Activated CD8-positive, alpha-beta T cell treated with anti-CD3 and anti-CD28 coated beads, Interleukin-2, amount 10 ng/mL, durations not matched to agents 7 days and 5 days (primary cell): ENCODE measurements around the gene ATRX. TPM values are rescaled to one million over a fixed set of nuclear protein-coding genes. Genes with fewer than 3 reads are reported as not detected.
A peak's percentile ranks its signal among the peaks of the same experiment; 100 is the strongest.
"Not testable (repeated sequence)": the region's sequence is repeated elsewhere in the genome, so short reads cannot be mapped to it uniquely, and the experiment has no call there.

Experiments
- ATAC-seq: fragments of 150-1000 bp; cut with Tn5 transposase; one replicate; pipeline ENCODE4 v1.10.0; 2021; ENCODE audit warnings: moderate library complexity
- CTCF ChIA-PET: fragments of 350-600 bp; sonication (Branson Sonifier 250); formaldehyde crosslinking; loops from one replicate; lab custom pipeline; 2021; ENCODE audit warnings: antibody characterized with exemption; lab: Charles Lee
- POLR2A ChIA-PET: fragments of 350-600 bp; sonication (Branson Sonifier 250); formaldehyde crosslinking; loops from one replicate; lab custom pipeline; 2021; ENCODE audit warnings: antibody characterized with exemption; lab: Charles Lee
- DNase-seq: peaks from one replicate; pipeline ENCODE4 v3.0.0-alpha.2; 2020
- H3K27ac Mint-ChIP-seq: one replicate; pipeline ENCODE4 v1.8.0; 2021; ENCODE audit warnings: mild to moderate bottlenecking, mixed read lengths
- H3K27me3 Mint-ChIP-seq: one replicate; pipeline ENCODE4 v1.8.0; 2021; ENCODE audit warnings: low read depth, mixed read lengths
- H3K36me3 Mint-ChIP-seq: one replicate; pipeline ENCODE4 v1.8.0; 2021; ENCODE audit warnings: low read depth, mixed read lengths
- H3K4me1 Mint-ChIP-seq: one replicate; pipeline ENCODE4 v1.8.0; 2021; ENCODE audit warnings: low read depth, mixed read lengths
- H3K4me3 Mint-ChIP-seq: one replicate; pipeline ENCODE4 v1.8.0; 2021; ENCODE audit warnings: mild to moderate bottlenecking, mixed read lengths
- H3K9me3 Mint-ChIP-seq: one replicate; pipeline ENCODE4 v1.8.0; 2022; ENCODE audit warnings: mixed read lengths; ENCODE audit not compliant: insufficient read depth
- total RNA-seq, 2 experiments: library from RNA; stranded (reverse); gene quantifications; one replicate each; pipeline ENCODE4 v1.2.3, GENCODE V29; 2021

The ATRX gene
- total RNA-seq, 2 experiments from 2014 or later, result 59.9 to 65.8 TPM

DNA sequence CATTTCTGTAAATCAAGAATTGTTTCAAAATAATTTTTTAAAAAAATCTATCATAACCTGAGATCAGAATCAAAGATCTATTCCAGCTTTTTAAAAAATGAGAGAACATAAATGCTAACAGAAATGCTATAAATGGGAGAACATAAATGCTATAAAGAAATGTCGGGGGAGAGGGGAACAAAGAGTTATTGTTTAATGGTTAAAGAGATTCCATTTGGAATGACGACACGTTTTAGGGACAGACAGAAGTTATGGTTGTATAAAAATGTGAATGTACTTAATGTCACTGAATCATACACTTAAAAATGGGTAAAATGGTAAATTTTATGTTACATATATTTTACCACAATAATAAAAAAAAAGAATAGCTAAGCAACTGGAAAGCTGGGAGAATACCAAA, 127.1 kb downstream of the ATRX start:
- DNase-seq, result no peak
- H3K9me3 Mint-ChIP-seq, result no peaks in the 10 kb centered on the region
- no peak overlapping the region for H3K27ac Mint-ChIP-seq
- ChIA-PET CTCF (no interaction called here), POLR2A (no interaction called here)
- no peaks in the 10 kb centered on the region for H3K27me3 Mint-ChIP-seq
- H3K4me1 Mint-ChIP-seq, result no peaks in the 10 kb centered on the region
- H3K4me3 Mint-ChIP-seq, result no peak overlapping the region
- H3K36me3 Mint-ChIP-seq, result peaks cover 22% of the 10 kb centered on the region
- ATAC-seq, result no peak

DNA sequence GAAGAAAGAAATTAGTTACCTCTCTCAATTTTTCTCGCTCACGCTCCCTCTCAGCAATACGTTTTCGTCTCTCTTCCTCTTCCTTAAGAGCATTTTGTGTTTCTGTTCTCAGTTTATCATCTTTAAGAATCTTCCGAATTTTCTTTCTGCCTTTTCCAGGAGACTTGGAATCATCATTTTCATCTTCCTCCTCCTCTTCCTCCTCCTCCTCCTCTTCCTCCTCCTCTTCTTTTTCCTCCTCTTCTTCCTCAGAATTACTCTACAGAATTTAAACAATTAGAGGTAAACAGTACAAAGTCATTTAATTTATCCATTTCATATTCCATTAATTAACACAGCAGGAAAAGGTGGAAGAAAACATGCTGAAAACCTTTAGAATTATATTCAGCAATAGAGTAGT, 133.9 kb downstream of the ATRX start:
- no peak for ATAC-seq
- H3K4me1 Mint-ChIP-seq, result no peaks in the 10 kb centered on the region

DNA sequence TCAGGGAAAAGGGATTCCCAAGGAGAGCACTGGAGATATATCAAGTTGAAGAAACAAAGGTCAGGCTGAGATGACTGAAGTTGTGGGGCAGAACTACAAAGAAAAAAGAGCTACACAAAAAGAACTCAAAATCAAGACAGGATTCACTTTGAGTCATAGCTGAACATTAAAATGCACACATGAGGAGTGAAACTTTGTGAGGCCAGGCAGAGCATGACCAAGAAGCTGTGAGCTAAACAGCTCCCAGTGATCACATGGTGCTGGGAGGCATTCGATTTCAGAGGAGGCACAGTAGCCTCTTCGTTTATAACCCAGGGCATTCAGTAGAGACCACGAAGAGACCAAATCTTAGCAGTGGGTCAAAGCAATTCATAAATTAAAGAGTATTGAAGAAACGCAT, 145.3 kb downstream of the ATRX start:
- CTCF ChIA-PET, result interaction anchor here (1.4 kb wide), 1 partner anchor 258 kb away, joined by 3 read pairs; the partner anchor contains the start of gene COX7B
- POLR2A ChIA-PET, result no interaction called here
- Mint-ChIP-seq H3K36me3 (peaks cover 60% of the 10 kb centered on the region), H3K27ac (no peak overlapping the region), H3K4me1 (no peaks in the 10 kb centered on the region), H3K9me3 (no peaks in the 10 kb centered on the region), H3K4me3 (no peak overlapping the region), H3K27me3 (no peaks in the 10 kb centered on the region)
- ATAC-seq, result no peak
- DNase-seq, result no peak

More for the DNA sequence above, 133.9 kb downstream of the ATRX start:
- H3K36me3 Mint-ChIP-seq, result peaks cover 35% of the 10 kb centered on the region
- POLR2A ChIA-PET, result no interaction called here
- H3K9me3 Mint-ChIP-seq, result no peaks in the 10 kb centered on the region
- no peaks in the 10 kb centered on the region for H3K27me3 Mint-ChIP-seq
- CTCF ChIA-PET, result no interaction called here
- no peak for DNase-seq
- H3K27ac Mint-ChIP-seq, result no peak overlapping the region
- no peak overlapping the region for H3K4me3 Mint-ChIP-seq

DNA sequence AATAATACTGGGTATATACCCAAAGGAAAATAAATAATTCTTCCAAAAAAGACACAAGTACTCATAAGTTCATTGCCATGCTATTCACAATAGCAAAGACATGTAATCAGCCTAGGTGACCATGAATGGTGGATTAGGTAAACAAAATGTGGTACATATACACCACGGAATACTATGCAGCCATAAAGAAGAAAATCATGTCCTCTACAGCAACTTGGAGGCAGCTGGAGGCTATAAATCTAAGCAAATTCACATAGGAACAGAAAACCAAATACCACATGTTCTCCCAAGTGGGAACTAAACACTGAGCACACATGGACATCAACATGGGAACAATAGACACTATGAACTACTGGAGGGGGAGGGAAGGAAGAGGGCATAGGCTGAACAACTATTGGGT, 146.2 kb downstream of the ATRX start:
- Mint-ChIP-seq H3K27me3 (no peaks in the 10 kb centered on the region), H3K4me1 (no peaks in the 10 kb centered on the region), H3K27ac (no peak overlapping the region), H3K36me3 (peaks cover 53% of the 10 kb centered on the region), H3K4me3 (no peak overlapping the region), H3K9me3 (no peaks in the 10 kb centered on the region)
- DNase-seq, result no peak
- ChIA-PET POLR2A (no interaction called here), CTCF (interaction anchor here (1.4 kb wide), 1 partner anchor 259 kb away, joined by 3 read pairs; the partner anchor contains the start of gene COX7B)
- no peak for ATAC-seq

DNA sequence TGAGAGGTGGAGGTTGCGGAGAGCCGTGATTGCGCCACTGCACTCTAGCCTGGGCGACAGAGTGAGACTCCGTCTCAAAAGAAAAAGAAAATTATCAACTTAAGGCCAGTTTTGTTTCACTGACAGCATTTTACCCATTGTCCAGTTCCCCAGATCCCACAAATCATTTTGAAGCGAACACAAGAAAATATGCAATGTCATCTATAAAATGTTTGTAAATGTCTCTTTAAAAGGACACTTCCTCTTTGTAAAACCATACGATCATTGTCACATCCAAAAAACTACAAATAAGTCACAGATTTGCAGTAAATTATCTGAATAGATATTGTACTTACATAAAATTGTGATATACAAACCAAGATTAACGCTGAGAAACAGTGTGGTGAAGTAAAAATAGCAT, 147.6 kb downstream of the ATRX start:
- Mint-ChIP-seq H3K36me3 (peaks cover 49% of the 10 kb centered on the region), H3K9me3 (no peaks in the 10 kb centered on the region), H3K4me3 (no peak overlapping the region), H3K4me1 (no peaks in the 10 kb centered on the region), H3K27me3 (no peaks in the 10 kb centered on the region), H3K27ac (no peak overlapping the region)
- POLR2A ChIA-PET, result no interaction called here
- ATAC-seq (no peak), DNase-seq (no peak)
- CTCF ChIA-PET, result no interaction called here

DNA sequence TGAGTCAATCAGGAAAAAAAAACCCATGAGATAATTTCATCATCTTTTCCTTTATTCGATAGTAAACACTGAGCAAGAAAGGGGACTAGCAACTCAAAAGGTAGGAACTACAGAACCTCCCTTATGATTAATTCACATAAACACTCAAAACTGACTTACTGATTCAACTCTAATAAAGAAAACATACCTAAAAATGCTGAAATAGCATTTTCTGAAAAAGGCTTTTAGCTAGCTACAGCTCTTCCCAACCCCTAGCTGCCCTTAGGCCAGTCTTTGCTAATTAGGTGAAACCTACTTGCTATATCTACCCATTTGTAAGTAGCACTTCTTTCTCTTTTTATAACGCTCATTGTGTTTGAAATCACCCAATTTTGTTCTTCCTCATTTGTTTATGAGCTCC, 150.6 kb downstream of the ATRX start:
- ChIA-PET POLR2A (no interaction called here), CTCF (no interaction called here)
- DNase-seq (no peak), ATAC-seq (no peak)
- Mint-ChIP-seq H3K4me1 (no peaks in the 10 kb centered on the region), H3K4me3 (no peak overlapping the region), H3K27ac (no peak overlapping the region), H3K36me3 (peaks cover 36% of the 10 kb centered on the region), H3K27me3 (no peaks in the 10 kb centered on the region), H3K9me3 (no peaks in the 10 kb centered on the region)

DNA sequence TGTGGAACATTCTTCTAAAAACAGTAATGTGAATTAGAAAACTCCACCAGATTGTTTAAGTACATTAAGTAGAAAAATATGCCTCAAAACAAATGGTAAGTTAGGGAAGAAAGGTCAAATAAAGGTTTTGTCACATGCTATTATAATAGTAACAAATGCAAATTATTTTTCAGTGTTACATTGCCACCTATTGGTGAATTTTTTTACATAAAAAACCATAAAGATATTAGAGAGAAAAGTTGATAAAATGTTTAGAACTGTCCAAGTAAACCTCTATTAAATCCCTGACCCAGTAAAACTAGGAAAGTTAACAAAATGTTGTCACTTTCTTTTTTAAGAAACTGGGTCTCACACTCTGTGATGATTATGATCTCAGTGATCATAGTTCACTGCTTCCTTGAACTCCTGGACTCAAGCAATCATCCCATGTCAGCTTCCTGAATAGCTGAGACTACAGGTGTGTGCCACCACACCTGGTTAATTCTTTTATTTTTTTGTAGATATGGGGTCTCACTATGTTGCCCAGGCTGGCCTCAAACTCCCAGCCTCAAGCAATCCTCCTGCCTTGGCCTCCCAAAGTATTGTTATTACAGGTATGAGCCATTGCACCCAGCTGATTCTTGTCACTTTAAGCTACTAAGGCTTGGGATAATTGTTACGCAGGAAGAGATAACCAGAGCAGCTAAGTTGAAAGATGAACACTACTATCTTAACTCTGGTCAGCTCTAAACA, 157.6 kb downstream of the ATRX start:
- no peaks in the 10 kb centered on the region for H3K27me3 Mint-ChIP-seq
- no peaks in the 10 kb centered on the region for H3K4me1 Mint-ChIP-seq
- ATAC-seq (no peak), DNase-seq (no peak)
- CTCF ChIA-PET, result interaction anchor here (1.2 kb wide), 1 partner anchor 10 kb away, joined by 3 read pairs; no protein-coding TSS in a partner anchor
- H3K36me3 Mint-ChIP-seq, result peaks cover 21% of the 10 kb centered on the region
- H3K27ac Mint-ChIP-seq, result no peak overlapping the region
- no peaks in the 10 kb centered on the region for H3K9me3 Mint-ChIP-seq
- H3K4me3 Mint-ChIP-seq, result no peak overlapping the region
- POLR2A ChIA-PET, result interaction anchor here (0.6 kb wide), 1 partner anchor 8 kb away, joined by 3 read pairs; no protein-coding TSS in a partner anchor

DNA sequence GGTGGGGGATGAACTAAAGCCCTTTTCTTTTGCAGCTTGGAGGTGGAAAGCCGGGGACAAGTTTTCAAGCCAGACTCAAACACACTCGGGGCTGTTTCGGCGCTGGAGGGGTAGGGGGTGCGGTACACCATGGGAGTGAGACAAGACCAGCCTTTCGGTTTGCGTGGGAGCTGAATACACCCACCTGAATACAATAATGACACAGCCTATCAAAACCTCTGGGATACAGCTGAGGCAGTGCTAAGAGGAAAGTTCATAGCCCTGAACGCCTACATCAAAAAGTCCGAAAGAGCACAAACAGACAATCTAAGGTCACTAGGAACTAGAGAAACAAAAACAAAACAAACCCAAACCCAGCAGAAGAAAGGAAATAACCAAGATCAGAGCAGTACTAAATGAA, 163.3 kb downstream of the ATRX start:
- Mint-ChIP-seq H3K27ac (peak overlapping the region; percentile 10), H3K9me3 (no peaks in the 10 kb centered on the region)

DNA sequence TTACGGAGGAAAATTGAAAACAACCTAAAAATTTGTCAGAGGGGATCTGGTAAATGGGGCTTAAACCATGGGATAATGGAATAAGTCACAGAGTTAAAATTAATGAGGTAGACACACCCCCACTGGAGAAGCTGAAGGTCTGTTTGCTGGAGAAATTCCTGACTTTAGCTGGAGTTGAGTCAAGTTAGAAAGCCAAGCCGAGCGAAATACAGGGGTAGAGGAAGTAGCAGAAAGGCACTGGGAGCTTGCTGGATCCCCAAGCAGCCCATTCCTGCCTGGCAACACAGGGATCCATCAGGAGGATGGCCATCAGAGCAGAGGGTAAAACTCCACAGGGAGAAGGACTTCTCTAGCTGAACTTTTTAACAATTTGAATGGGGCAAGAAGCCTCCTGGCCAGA, 163.8 kb downstream of the ATRX start:
- Mint-ChIP-seq H3K4me3 (no peak overlapping the region), H3K27ac (no peak overlapping the region), H3K27me3 (no peaks in the 10 kb centered on the region), H3K9me3 (no peaks in the 10 kb centered on the region), H3K4me1 (peaks cover 13% of the 10 kb centered on the region), H3K36me3 (peaks cover 24% of the 10 kb centered on the region)
- CTCF ChIA-PET, result no interaction called here
- POLR2A ChIA-PET, result no interaction called here
- DNase-seq (no peak), ATAC-seq (no peak)

More for the DNA sequence above, 163.3 kb downstream of the ATRX start:
- Mint-ChIP-seq H3K4me1 (peaks cover 13% of the 10 kb centered on the region), H3K27me3 (no peaks in the 10 kb centered on the region), H3K4me3 (no peak overlapping the region), H3K36me3 (peaks cover 24% of the 10 kb centered on the region)
- ChIA-PET CTCF (no interaction called here), POLR2A (no interaction called here)
- ATAC-seq (no peak), DNase-seq (no peak)

DNA sequence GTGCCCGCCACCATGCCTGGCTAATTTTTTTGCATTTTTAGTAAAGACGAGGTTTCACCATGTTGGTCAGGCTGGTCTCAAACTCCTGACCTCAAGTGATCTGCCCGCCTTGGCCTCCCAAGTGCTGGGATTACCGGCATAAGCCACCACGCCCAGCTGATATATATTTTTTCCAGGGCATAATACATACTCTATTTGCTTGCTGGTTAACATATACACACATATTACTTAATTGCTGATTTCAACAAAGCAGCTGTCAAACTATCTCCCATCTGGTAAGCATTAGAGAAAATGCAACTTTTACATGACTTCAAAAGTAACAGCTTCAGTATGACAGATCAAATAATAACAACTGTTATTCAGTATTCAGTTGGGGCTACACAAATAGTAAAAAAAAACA, 164.6 kb downstream of the ATRX start:
- H3K27me3 Mint-ChIP-seq, ATAC-seq, H3K9me3 Mint-ChIP-seq, DNase-seq, H3K4me3 Mint-ChIP-seq, H3K27ac Mint-ChIP-seq, POLR2A ChIA-PET, CTCF ChIA-PET: not testable (repeated sequence)
- peaks cover 13% of the 10 kb centered on the region for H3K4me1 Mint-ChIP-seq
- H3K36me3 Mint-ChIP-seq, result peaks cover 24% of the 10 kb centered on the region

DNA sequence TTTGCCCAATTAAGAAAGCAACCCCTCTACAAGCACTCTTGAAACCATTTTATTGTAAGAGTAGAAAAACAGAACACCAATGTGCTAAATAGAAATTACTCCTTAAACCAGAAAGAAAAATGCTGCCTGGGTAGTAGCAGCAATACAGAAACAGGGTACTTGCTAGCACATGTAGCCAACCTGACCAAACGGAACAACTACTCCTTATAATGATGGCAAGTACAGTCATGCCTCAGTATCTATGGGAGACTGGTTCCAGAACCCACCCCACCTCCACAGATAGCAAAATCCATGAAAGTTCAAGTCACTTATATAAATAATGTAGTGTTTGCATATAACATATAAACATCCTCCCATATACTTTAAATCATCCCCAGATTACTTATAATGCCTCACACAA, 168.8 kb downstream of the ATRX start:
- H3K27me3 Mint-ChIP-seq, result no peaks in the 10 kb centered on the region
- ChIA-PET POLR2A (no interaction called here), CTCF (no interaction called here)
- H3K27ac Mint-ChIP-seq, result no peak overlapping the region
- H3K36me3 Mint-ChIP-seq, result peaks cover 9% of the 10 kb centered on the region
- no peak overlapping the region for H3K4me3 Mint-ChIP-seq
- ATAC-seq (no peak), DNase-seq (no peak)
- H3K9me3 Mint-ChIP-seq, result no peaks in the 10 kb centered on the region
- H3K4me1 Mint-ChIP-seq, result peaks cover under 1% of the 10 kb centered on the region

DNA sequence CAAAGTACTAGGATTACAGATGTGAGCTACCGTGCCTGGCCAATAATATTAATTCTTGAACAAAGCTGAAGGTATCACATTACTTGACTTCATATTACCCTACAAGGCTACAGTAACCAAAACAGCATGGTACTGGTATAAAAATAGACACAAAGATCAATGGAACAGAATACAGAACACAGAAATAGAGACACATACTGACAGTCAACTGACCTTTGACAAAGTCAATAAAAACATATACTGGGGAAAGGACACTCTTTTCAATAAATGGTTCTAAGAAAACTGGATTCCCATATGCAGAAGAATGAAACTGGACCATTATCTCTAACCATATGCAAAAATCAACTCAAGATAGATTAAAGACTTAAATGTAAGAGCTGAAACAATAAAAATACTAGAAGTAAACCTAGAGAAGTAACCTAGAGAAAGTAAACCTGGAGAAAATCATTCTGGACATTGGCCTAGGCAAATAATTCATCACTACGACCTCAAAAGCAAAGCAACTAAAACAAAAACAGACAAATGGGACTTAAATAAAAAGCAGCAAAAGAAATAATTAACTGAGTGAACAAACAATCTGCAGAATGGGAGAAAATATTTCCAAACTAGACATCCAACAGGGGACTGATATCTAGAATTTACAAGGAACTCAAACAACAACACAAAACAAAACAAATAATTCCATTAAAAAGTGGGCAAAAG, 182.2 kb downstream of the ATRX start:
- H3K27me3 Mint-ChIP-seq, result no peaks in the 10 kb centered on the region
- ChIA-PET POLR2A (no interaction called here), CTCF (no interaction called here)
- ATAC-seq (no peak), DNase-seq (no peak)
- no peaks in the 10 kb centered on the region for H3K4me1 Mint-ChIP-seq
- no peak overlapping the region for H3K27ac Mint-ChIP-seq
- no peak overlapping the region for H3K4me3 Mint-ChIP-seq
- H3K9me3 Mint-ChIP-seq, result no peaks in the 10 kb centered on the region
- peaks cover 23% of the 10 kb centered on the region for H3K36me3 Mint-ChIP-seq
